Measurements from ENCODE around the gene C10orf90.

- TF ChIP-seq CTCF (IDR thresholded peaks at IDR 0.05), result no peak
- TF ChIP-seq POLR2A (IDR thresholded peaks at IDR 0.05), result no peak
Observed at GRCh38 chr10:126637501-126637900, 33.0 kb downstream of the C10orf90 start.
